Body of pancreas (tissue), 4 donors: ENCODE measurements around the gene MCTP1. TPM values are rescaled to one million over a fixed set of nuclear protein-coding genes. Genes with fewer than 3 reads are reported as not detected.

ENCODE experiments used
- ATAC-seq: fragments of 150-250 bp; one replicate; pipeline ENCODE4 v1.9.1; 2016
- DNase-seq, 4 donors: peaks; one replicate each; pipeline ENCODE4 v3.0.0-alpha.2; 2019
- H3K27ac ChIP-seq, 4 donors: fragments of 200-600 bp; sonication (generic); 1 replicate in 3 of 4; 2 replicates in 1 of 4; pipeline versions ENCODE4 v1.5.1 to v1.6.1; 2016 to 2019; ENCODE audit warnings: mild to moderate bottlenecking in 1 of 4, mixed read lengths in 1 of 4, moderate library complexity in 1 of 4
- H3K27me3 ChIP-seq, 2 donors: fragments of 200-600 bp; sonication (generic); one replicate each; pipeline ENCODE4 v1.6.0; 2016; ENCODE audit warnings: mild to moderate bottlenecking in 1 of 2
- H3K36me3 ChIP-seq, 2 donors: fragments of 200-600 bp; sonication (generic); replicated peaks in 1 of 2; 2 replicates each; pipeline ENCODE4 v1.5.1; 2016; ENCODE audit warnings: low read depth in 2 of 2; ENCODE audit not compliant: insufficient read depth in 1 of 2
- H3K4me1 ChIP-seq: fragments of 200-600 bp; sonication (generic); one replicate; pipeline ENCODE4 v1.6.0; 2016
- H3K4me3 ChIP-seq, 2 donors: fragments of 200-600 bp; sonication (generic); 1 replicate in 1 of 2; 2 replicates in 1 of 2; pipeline ENCODE4 v1.5.1; 2016 to 2019
- H3K9me3 ChIP-seq, 3 donors: fragments of 200-600 bp; sonication (generic); 1 replicate in 2 of 3; 2 replicates in 1 of 3; pipeline ENCODE4 v1.5.1; 2016
- CTCF ChIP-seq, 7 experiments: fragments of 450-650 bp in 4 of 7; fragments of 200-600 bp in 3 of 7; sonication (generic) in 3 of 7; IDR thresholded peaks; one replicate each; pipeline ENCODE4 v1.5.1; 2016 to 2019; ENCODE audit warnings: antibody characterized with exemption in 7 of 7
- POLR2A ChIP-seq, 3 donors: fragments of 450-650 bp; IDR thresholded peaks; one replicate each; pipeline ENCODE4 v1.6.1; 2016; ENCODE audit warnings: antibody characterized with exemption in 3 of 3, mild to moderate bottlenecking in 2 of 3
- WGBS, 2 donors: methylation state at CpG; one replicate each; pipeline ENCODE4 v1.1.5; 2017; 5-methylcytosine and 5-hydroxymethylcytosine counted together
- intact Hi-C: fragments of 100-400 bp; cut with DNase I; formaldehyde crosslinking; loops from one replicate; pipeline ENCODE4 v1.15.1; 2023
- total RNA-seq, 2 donors: library from RNA; depleted of rRNA; stranded (reverse); fragments of >200 nt; gene quantifications; one replicate each; pipeline ENCODE4 v1.1.0, GENCODE V29; 2016

The MCTP1 gene
- total RNA-seq, 2 donors from 2014 or later: 3.6 to 8.8 TPM

DNA sequence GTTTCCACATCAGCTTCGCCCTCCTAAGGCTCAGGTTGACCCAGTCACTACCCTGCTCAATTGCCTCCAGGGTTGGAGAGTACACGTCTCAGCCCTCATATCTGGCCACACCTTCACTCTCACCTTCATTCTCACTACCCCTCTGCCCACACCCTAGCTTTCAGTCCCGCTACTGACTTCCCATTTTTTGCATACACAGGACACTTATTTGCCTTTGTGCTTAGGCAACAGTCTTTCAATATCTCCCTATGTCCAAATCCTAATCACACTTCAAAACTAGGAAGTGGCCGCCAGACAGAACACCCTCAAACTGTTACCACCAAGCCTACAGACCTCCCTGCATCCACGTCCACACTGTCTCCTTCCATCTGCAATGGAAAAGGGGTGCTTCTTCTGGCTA is 10.9 kb downstream of the MCTP1 start:
- ATAC-seq (no peak), DNase-seq (no peak)
- Histone ChIP-seq H3K9me3 (no peaks in the 10 kb centered on the region), H3K4me1 (no peaks in the 10 kb centered on the region), H3K4me3 (no peak overlapping the region), H3K27ac (no peak overlapping the region), H3K27me3 (no peaks in the 10 kb centered on the region), H3K36me3 (no peaks in the 10 kb centered on the region)
- TF ChIP-seq POLR2A (IDR thresholded peaks at IDR 0.05) (no peak), CTCF (IDR thresholded peaks at IDR 0.05) (no peak)
- 49 to 59% methylated on average over 5 of the region's 5 CpGs for WGBS, 2 donors
- intact Hi-C loops: no loop called here

DNA sequence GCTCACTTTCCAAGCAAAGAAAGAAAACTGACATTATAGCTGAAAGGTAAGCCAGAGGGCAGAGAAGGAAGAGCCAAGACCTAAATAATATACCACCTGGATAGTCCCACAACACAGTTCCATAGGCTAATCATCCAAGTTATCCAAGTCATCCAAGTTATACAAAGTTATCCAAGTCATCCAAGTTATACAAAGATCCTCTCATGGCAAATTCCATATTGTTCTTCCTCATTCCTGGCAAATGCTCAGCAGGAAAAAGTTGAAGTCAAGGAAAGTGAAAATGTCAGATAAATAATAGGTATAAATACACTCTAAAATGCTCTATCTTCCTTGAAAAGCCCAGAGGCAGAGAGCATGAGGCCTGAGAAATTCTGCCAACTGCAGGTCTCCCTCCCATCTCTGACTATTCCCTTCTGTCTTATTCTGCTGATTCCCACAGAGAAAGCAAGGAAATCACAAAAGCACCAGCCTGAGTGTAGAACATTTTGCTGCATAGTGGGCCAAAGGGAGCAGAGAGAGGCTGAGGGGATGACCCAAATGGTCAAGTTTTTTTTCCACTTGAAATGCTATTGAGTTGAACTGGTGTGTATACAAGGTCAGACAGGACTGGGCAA is 12.5 kb downstream of the MCTP1 start:
- TF ChIP-seq POLR2A (IDR thresholded peaks at IDR 0.05) (no peak), CTCF (IDR thresholded peaks at IDR 0.05) (no peak)
- H3K9me3 ChIP-seq: no peaks in the 10 kb centered on the region
- no peak overlapping the region for H3K4me3 ChIP-seq
- intact Hi-C loops: no loop called here
- H3K4me1 ChIP-seq: no peaks in the 10 kb centered on the region
- no peaks in the 10 kb centered on the region for H3K27me3 ChIP-seq
- no peak for ATAC-seq
- H3K36me3 ChIP-seq: no peaks in the 10 kb centered on the region
- H3K27ac ChIP-seq: no peak overlapping the region
- DNase-seq: no peak

GRCh38 chr5:95262933-95263660 is 21.8 kb downstream of the MCTP1 start:
- H3K9me3 ChIP-seq: no peaks in the 10 kb centered on the region
- H3K4me1 ChIP-seq: no peaks in the 10 kb centered on the region
- H3K27me3 ChIP-seq: no peaks in the 10 kb centered on the region
- intact Hi-C loops: no loop called here
- H3K36me3 ChIP-seq: no peaks in the 10 kb centered on the region
- no peak overlapping the region for H3K4me3 ChIP-seq
- no peak for TF ChIP-seq POLR2A (IDR thresholded peaks at IDR 0.05)
- WGBS, 2 donors: 48 to 63% methylated on average over 3 of the region's 3 CpGs
- DNase-seq (no peak), ATAC-seq (no peak)
- no peak overlapping the region for H3K27ac ChIP-seq

DNA sequence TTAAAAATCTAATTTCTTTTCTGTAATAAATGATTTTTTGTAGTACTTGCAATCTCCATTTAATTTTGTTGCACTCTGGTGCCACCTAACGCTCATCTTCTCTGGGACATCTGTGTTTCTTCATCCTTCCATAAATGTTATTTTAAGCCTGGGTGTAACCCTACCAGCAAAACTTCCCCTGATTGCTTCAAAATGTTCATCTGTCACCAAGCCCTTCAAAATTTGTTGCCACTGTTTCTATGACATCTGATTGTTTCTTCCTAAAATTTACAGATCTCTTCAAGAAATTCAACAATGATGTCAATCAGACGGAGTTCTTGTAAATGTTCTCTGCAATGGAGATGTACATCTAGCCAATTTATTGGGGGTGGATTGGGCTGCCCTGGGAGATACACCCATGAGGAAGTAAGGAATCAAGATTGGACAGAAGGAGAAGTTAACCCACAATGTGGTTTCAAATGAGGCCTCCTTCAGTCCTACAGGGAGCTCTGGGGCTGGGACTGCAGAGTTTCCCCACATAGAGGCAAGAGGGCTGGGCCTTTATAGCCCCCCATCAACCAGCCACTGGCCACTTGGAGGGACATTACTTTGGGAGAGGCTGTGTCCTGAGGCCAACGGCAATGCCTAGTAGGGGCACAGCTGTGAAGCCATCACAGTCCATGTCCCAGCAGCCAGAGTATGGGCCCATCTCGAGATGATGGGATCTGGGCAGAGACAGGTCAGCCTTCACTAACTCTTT is 23.3 kb downstream of the MCTP1 start:
- WGBS, 2 donors: 52 to 54% methylated on average over 3 to 4 of the region's 4 CpGs
- Histone ChIP-seq H3K4me1 (no peaks in the 10 kb centered on the region), H3K4me3 (no peak overlapping the region), H3K9me3 (no peaks in the 10 kb centered on the region), H3K36me3 (no peaks in the 10 kb centered on the region), H3K27ac (no peak overlapping the region), H3K27me3 (no peaks in the 10 kb centered on the region)
- DNase-seq: peak in 1 of 4 donors; percentile 25
- TF ChIP-seq CTCF (IDR thresholded peaks at IDR 0.05) (peak in 5 of 7 experiments; percentile 9 to 41 (median 22)), POLR2A (IDR thresholded peaks at IDR 0.05) (no peak)
- intact Hi-C loops: no loop called here
- ATAC-seq: no peak

- H3K4me1 ChIP-seq: no peaks in the 10 kb centered on the region
- ATAC-seq: no peak
Measured at GRCh38 chr5:95256991-95257390, 27.9 kb downstream of the MCTP1 start.

More at GRCh38 chr5:95256991-95257390, 27.9 kb downstream of the MCTP1 start:
- TF ChIP-seq POLR2A (IDR thresholded peaks at IDR 0.05) (no peak), CTCF (IDR thresholded peaks at IDR 0.05) (no peak)
- no peak for DNase-seq
- Histone ChIP-seq H3K27me3 (no peaks in the 10 kb centered on the region), H3K27ac (no peak overlapping the region), H3K4me3 (no peak overlapping the region), H3K36me3 (no peaks in the 10 kb centered on the region), H3K9me3 (no peaks in the 10 kb centered on the region)
- intact Hi-C loops: no loop called here
